GM12872 (cell line): ENCODE data around the gene TSPEAR.

Source experiments
- CTCF ChIP-seq: IDR thresholded peaks from 3 replicates; pipeline ENCODE4 v1.5.1; 2011; ENCODE audit warnings: low read depth, mild to moderate bottlenecking, low read length, moderate library complexity; ENCODE audit not compliant: insufficient read depth

The TSPEAR gene

GRCh38 chr21:44684483-44684882, 26.9 kb downstream of the TSPEAR start:
- no peak for TF ChIP-seq CTCF

GRCh38 chr21:44684077-44684476, 27.3 kb downstream of the TSPEAR start:
- TF ChIP-seq CTCF = no peak

- no peak for TF ChIP-seq CTCF
These were observed 28.7 kb downstream of the TSPEAR start for GRCh38 chr21:44682580-44683151.

GRCh38 chr21:44681861-44682579, 29.4 kb downstream of the TSPEAR start, which contains the start of gene KRTAP12-1:
TSS of gene KRTAP12-1 (minus strand) at chr21:44682163. CDS start at chr21:44682123, 40 bp downstream.
- no peak for TF ChIP-seq CTCF

GRCh38 chr21:44681152-44681551, 30.2 kb downstream of the TSPEAR start:
- TF ChIP-seq CTCF = no peak

- no peak for TF ChIP-seq CTCF
These were observed 33.5 kb downstream of the TSPEAR start for GRCh38 chr21:44677881-44678280.

- TF ChIP-seq CTCF = no peak
These were observed 39.5 kb downstream of the TSPEAR start for GRCh38 chr21:44671911-44672310.
